Stimulated activated effector memory CD8-positive, alpha-beta T cell treated with anti-CD3 and anti-CD28 coated beads, Interleukin-12 subunit alpha, Interleukin-12 subunit beta, amount 100 ng/mL, for 72 hours (primary cell): ENCODE results near the gene ARFGAP1.
"Not testable (repeated sequence)": the region's sequence is repeated elsewhere in the genome, so short reads cannot be mapped to it uniquely, and the experiment has no call there.

Experiments
- ATAC-seq: fragments of 150-1000 bp; cut with Tn5 transposase; 2 replicates; pipeline ENCODE4 v1.10.0; 2021
- DNase-seq, 2 donors: peaks; one replicate each; pipeline ENCODE4 v3.0.0; 2021 to 2022; ENCODE audit warnings: low spot score in 2 of 2
- H3K27ac Mint-ChIP-seq: one replicate; pipeline ENCODE4 v1.8.0; 2022; ENCODE audit warnings: mild to moderate bottlenecking, mixed read lengths
- H3K36me3 Mint-ChIP-seq: one replicate; pipeline ENCODE4 v1.8.0; 2022; ENCODE audit warnings: mild to moderate bottlenecking, mixed read lengths
- H3K4me1 Mint-ChIP-seq: one replicate; pipeline ENCODE4 v1.8.0; 2022; ENCODE audit warnings: mixed read lengths
- H3K4me3 Mint-ChIP-seq: one replicate; pipeline ENCODE4 v1.8.0; 2022; ENCODE audit warnings: mild to moderate bottlenecking, mixed read lengths
- H3K9me3 Mint-ChIP-seq: one replicate; pipeline ENCODE4 v1.8.0; 2022; ENCODE audit warnings: mixed read lengths

ARFGAP1 gene

GRCh38 chr20:63296531-63297299 lies 24.1 kb downstream of the ARFGAP1 start:
- no peak overlapping the region for H3K4me3 Mint-ChIP-seq
- ATAC-seq (no peak), DNase-seq (no peak)
- peaks cover 4% of the 10 kb centered on the region for H3K9me3 Mint-ChIP-seq
- peaks cover 12% of the 10 kb centered on the region for H3K4me1 Mint-ChIP-seq
- H3K36me3 Mint-ChIP-seq = no peaks in the 10 kb centered on the region
- H3K27ac Mint-ChIP-seq = no peak overlapping the region

- ATAC-seq (no peak), DNase-seq (no peak)
- H3K4me1 Mint-ChIP-seq = peaks cover 12% of the 10 kb centered on the region
- H3K9me3 Mint-ChIP-seq = peaks cover 4% of the 10 kb centered on the region
- H3K4me3 Mint-ChIP-seq = no peak overlapping the region
- H3K36me3 Mint-ChIP-seq = no peaks in the 10 kb centered on the region
- H3K27ac Mint-ChIP-seq = no peak overlapping the region
Observed at GRCh38 chr20:63297371-63297781, 24.8 kb downstream of the ARFGAP1 start.

GRCh38 chr20:63297796-63298572 lies 25.4 kb downstream of the ARFGAP1 start:
- Mint-ChIP-seq H3K4me1 (peaks cover 12% of the 10 kb centered on the region), H3K36me3 (no peaks in the 10 kb centered on the region), H3K27ac (no peak overlapping the region), H3K9me3 (peaks cover 4% of the 10 kb centered on the region), H3K4me3 (no peak overlapping the region)
- ATAC-seq = no peak
- DNase-seq = no peak

DNA sequence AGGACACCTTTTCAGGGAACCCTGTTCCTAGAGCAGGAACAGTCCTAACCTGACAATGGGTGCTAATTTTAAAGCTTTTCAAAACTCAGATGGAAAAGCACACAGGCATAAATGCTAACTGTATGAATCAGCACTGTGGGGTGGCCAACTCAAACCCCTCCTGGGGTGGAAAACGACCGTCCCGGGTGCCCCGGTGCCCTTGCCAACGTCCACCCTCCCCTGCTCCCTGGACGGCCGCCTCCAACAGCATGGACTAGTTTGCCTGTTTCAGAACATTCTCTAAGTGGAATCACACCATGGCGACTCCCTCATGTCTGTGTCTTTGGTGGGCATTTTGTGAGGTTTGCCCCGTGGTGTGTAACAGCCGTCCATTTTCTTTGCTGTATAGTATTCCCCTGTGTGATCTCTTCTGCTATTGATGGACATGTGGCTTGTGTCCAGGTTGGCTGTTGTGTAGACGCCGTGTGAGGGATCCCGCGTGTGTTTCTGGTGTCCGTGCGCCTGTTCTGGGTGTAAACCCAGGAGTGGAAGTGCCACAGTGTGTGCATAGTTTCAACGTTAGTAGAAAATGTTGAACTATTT lies 26.2 kb downstream of the ARFGAP1 start:
- Mint-ChIP-seq H3K4me1 (peaks cover 12% of the 10 kb centered on the region), H3K4me3 (no peak overlapping the region), H3K27ac (no peak overlapping the region), H3K9me3 (peaks cover 4% of the 10 kb centered on the region), H3K36me3 (no peaks in the 10 kb centered on the region)
- ATAC-seq (no peak), DNase-seq (no peak)

DNA sequence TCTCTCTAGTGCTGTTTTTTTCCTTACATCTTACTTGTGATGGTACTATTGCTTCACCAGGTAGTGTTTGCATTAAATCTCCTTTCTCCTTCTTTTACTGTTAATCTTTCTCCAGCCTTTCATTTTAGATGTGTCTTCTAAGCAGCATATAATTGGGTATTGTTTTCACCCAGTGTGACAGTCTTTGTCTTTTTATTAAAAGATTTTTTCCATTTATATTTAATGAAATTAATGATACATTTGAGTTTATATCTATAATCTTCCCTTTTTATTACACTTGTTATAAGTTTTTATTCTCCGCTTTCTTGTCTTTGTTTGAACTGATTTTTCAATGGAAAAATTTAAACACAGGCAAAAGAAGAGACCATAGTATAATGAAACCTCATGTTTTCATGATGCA lies 29.1 kb downstream of the ARFGAP1 start:
- H3K4me1 Mint-ChIP-seq = no peaks in the 10 kb centered on the region

DNA sequence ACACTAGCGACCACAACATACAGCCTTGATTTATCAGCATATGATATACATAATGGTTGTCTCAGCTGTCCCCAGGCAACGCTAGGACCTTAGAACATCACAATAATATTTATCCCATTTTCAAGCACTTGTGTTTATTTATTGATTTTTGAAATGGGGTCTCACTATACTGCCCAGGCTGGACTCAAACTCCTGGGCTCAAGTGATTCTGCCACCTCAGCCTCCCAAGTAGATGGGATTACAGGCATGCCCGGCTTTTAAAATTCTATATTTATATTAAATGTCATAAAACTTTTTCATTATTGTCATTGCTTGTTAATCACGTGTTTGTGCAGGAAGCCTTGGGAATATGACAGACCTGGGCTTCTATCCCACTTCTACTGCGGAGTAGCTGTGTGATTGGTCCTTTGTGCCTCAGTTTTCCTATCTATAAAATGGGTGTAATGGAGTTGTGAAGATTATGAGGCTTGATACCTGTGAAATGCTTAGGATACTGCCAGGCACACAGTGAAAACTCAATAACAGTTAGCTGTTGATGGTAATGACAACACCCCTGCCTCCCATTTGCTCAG lies 30.6 kb downstream of the ARFGAP1 start:
- no peak overlapping the region for H3K4me3 Mint-ChIP-seq
- H3K9me3 Mint-ChIP-seq = peaks cover 4% of the 10 kb centered on the region
- H3K27ac Mint-ChIP-seq = no peak overlapping the region
- no peak for ATAC-seq
- DNase-seq = no peak
- H3K4me1 Mint-ChIP-seq = no peaks in the 10 kb centered on the region
- H3K36me3 Mint-ChIP-seq = no peaks in the 10 kb centered on the region

More for the DNA sequence above, 29.1 kb downstream of the ARFGAP1 start:
- H3K4me3 Mint-ChIP-seq = no peak overlapping the region
- no peak for DNase-seq
- peaks cover 4% of the 10 kb centered on the region for H3K9me3 Mint-ChIP-seq
- H3K36me3 Mint-ChIP-seq = no peaks in the 10 kb centered on the region
- no peak overlapping the region for H3K27ac Mint-ChIP-seq
- no peak for ATAC-seq

DNA sequence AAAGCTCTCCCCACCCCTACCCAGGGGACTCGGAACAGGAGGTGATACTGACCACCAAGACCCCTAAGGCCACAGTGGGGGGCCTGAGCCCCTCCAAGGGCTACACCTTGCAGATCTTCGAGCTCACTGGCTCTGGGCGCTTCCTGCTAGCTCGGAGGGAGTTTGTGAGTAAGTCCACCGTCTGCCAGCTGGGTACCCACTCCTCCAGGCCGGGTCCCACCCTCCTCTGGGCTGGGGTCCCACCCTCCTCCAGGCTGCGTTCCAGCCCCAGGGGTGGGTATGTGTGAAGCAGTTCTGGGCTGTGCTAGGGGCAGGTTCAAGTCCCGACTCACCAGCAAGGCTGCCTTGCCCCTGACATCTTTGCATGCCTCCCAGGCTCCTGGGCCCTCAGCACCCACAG lies 32.8 kb downstream of the ARFGAP1 start:
- H3K27ac Mint-ChIP-seq = no peak overlapping the region
- no peaks in the 10 kb centered on the region for H3K4me1 Mint-ChIP-seq
- no peak for DNase-seq
- no peak for ATAC-seq
- H3K36me3 Mint-ChIP-seq = no peaks in the 10 kb centered on the region
- H3K9me3 Mint-ChIP-seq = peaks cover 4% of the 10 kb centered on the region
- H3K4me3 Mint-ChIP-seq = no peak overlapping the region

GRCh38 chr20:63305933-63306672 lies 33.5 kb downstream of the ARFGAP1 start:
- not testable (repeated sequence) for H3K36me3 Mint-ChIP-seq, H3K9me3 Mint-ChIP-seq, H3K27ac Mint-ChIP-seq, H3K4me1 Mint-ChIP-seq, ATAC-seq, H3K4me3 Mint-ChIP-seq, DNase-seq

DNA sequence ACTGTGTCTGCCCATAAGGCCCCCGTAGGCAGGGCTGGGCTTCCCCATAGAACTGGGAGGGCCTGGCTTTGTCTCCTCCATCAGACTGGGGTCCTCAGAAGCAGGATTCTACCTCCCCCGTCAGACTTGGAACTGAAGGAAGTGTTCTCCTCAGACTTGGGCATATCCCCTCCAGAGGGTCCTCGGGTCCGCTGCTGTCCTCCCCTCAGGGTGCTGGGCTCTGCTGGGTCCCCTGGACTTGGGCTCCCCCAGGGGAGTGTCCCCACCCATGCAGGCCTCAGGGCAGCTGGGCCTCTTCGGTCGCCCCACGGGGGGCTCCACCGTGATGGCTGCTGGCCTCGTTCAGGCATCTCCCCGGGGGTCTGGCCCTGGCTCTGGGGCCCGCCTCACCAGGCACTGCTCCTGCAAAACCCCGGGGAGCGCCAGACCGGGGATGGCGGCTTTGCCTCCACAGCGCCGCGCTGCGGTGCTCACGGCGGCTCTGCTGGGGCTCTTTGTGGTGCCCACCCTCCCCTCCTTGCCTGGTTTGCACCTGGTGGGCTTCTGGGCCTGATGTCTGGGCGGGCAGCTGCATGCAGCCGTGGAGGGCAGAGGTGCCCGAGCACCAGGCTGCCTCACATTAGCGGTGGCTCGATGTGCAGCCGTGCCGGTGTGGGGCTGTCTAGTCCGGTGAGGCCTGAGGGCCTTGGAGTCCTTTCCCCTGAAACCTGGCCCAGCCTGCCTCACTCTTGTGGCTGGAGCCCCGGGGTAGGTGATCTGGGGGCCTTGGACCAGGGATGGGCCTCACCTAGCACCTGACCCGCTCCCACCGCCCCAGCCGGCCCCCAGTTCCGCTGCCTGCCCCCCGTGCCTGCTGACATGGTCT lies 34.3 kb downstream of the ARFGAP1 start:
- no peak overlapping the region for H3K4me3 Mint-ChIP-seq
- DNase-seq (no peak), ATAC-seq (no peak)
- H3K9me3 Mint-ChIP-seq = no peaks in the 10 kb centered on the region
- no peak overlapping the region for H3K27ac Mint-ChIP-seq
- H3K4me1 Mint-ChIP-seq = no peaks in the 10 kb centered on the region
- H3K36me3 Mint-ChIP-seq = no peaks in the 10 kb centered on the region

DNA sequence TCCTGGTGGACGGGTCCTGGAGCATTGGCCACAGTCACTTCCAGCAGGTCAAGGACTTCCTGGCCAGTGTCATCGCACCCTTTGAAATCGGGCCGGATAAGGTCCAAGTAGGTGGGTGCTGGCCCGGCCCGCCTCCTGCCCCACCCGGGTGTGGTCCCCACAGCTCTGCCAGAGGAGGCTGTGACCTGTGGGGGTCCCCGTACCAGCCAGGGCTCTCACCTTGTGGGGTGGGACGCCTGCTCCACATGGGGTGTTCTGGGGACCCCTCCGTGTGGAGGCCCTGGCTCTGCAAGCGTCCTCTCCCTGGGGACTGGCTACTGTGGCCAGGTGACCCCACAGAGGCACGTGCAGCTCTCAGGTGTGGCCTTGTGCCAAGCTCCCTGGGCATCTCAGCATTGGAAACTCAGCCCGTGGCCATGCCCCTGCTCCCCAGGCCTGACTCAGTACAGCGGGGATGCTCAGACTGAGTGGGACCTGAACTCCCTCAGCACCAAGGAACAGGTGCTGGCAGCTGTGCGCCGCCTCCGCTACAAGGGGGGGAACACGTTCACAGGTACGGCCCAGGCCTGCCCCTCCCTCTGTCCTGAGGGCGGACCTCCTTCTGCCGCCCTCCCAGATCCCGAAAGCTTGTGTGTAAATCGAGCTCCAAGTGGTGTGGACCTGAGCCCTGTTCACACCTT lies 35.1 kb downstream of the ARFGAP1 start:
- Mint-ChIP-seq H3K4me1 (no peaks in the 10 kb centered on the region), H3K36me3 (no peaks in the 10 kb centered on the region), H3K27ac (no peak overlapping the region), H3K4me3 (no peak overlapping the region), H3K9me3 (no peaks in the 10 kb centered on the region)
- no peak for ATAC-seq
- no peak for DNase-seq

DNA sequence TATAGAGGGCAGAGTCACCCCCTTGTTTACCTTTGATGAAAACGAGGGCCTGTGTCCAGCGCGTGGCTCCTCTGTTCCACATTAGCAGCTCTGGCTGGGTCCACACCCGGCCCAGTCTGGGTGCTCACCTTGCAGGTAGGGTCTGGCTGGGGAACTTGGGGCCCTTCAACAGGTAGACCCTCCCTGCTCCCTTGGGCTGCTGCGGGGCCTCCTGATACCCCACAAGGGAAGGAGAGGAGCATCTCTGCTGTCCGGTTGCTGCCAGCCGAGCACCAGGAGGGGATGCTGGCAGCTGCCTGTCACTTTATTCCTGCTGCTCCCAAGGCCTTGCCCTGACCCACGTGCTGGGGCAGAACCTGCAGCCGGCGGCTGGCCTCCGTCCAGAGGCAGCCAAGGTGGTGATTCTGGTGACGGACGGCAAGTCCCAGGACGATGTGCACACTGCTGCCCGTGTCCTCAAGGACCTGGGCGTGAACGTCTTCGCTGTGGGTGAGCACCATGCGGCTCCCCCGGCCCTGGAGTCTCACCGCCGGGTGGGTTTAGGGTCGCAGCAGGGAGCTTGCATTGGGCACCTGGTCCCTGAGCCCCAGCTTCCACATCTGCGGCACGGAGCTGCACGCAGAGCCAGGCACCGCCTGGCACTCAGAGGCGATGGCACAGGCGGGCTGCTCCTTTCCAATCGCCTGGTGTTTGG lies 35.8 kb downstream of the ARFGAP1 start:
- Mint-ChIP-seq H3K9me3 (no peaks in the 10 kb centered on the region), H3K27ac (no peak overlapping the region), H3K4me3 (no peak overlapping the region), H3K4me1 (no peaks in the 10 kb centered on the region), H3K36me3 (no peaks in the 10 kb centered on the region)
- DNase-seq (no peak), ATAC-seq (no peak)

DNA sequence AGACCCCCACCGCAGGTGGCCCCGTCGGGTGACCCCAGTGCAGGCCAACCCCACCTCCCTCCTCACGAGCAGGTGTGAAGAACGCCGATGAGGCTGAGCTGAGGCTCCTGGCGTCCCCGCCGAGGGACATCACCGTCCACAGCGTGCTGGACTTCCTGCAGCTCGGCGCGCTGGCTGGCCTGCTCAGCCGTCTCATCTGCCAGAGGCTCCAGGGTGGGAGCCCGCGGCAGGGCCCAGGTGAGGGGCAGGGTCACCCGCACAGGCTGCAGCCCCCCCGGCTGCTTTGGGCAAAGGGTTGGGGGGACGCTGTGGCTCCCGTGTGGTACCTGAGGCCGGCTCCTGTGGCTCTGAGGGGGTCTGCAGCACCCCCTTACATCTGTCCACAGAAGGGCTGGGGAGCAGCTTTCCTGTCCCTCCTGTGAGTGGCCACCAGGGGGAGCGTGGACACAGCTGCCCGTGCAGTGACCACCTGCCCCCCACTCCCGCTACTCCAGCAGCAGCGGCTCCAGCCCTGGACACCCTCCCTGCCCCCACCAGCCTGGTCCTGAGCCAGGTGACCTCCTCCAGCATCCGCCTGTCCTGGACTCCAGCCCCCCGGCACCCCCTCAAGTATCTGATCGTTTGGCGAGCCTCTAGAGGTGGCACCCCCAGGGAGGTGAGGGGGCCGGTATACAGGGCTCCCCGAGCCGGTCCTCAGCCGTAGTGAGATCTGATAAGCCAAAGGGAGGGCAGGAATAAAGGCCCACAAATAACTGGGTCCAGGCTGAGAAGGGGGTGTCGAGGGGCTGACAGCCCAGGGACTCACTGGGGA lies 36.9 kb downstream of the ARFGAP1 start:
- Mint-ChIP-seq H3K4me3 (no peak overlapping the region), H3K4me1 (no peaks in the 10 kb centered on the region), H3K9me3 (no peaks in the 10 kb centered on the region), H3K27ac (no peak overlapping the region), H3K36me3 (no peaks in the 10 kb centered on the region)
- DNase-seq = no peak
- peak; percentile 38 for ATAC-seq
